Stimulated activated CD8-positive, alpha-beta memory T cell treated with anti-CD3 and anti-CD28 coated beads, Interleukin-15, amount 100 ng/mL, for 24 hours (primary cell): ENCODE data around the gene FUT8.

Experiments
- DNase-seq: peaks from one replicate; pipeline ENCODE4 v3.0.0-alpha.2; 2020; ENCODE audit warnings: low read depth

FUT8 gene

GRCh38 chr14:65495196-65495595, 82.7 kb downstream of the FUT8 start:
- DNase-seq = no peak

GRCh38 chr14:65496178-65496993, 83.9 kb downstream of the FUT8 start:
- no peak for DNase-seq

- DNase-seq = no peak
Observed at GRCh38 chr14:65499138-65499537, 86.6 kb downstream of the FUT8 start.

- no peak for DNase-seq
Observed at GRCh38 chr14:65500075-65500474, 87.5 kb downstream of the FUT8 start.

GRCh38 chr14:65501328-65501727, 88.8 kb downstream of the FUT8 start:
- DNase-seq = no peak

- DNase-seq = no peak
Observed at GRCh38 chr14:65502676-65503124, 90.2 kb downstream of the FUT8 start.

GRCh38 chr14:65503771-65504170, 91.2 kb downstream of the FUT8 start:
- DNase-seq = no peak

GRCh38 chr14:65506801-65507200, 94.3 kb downstream of the FUT8 start:
- DNase-seq = no peak

GRCh38 chr14:65509842-65510241, 97.3 kb downstream of the FUT8 start:
- no peak for DNase-seq

- DNase-seq = no peak
Observed at GRCh38 chr14:65513671-65514070, 101.1 kb downstream of the FUT8 start.

- no peak for DNase-seq
Observed at GRCh38 chr14:65517635-65518542, 105.4 kb downstream of the FUT8 start.

- DNase-seq = no peak
Observed at GRCh38 chr14:65528069-65528468, 115.5 kb downstream of the FUT8 start.

GRCh38 chr14:65531148-65531547, 118.6 kb downstream of the FUT8 start:
- no peak for DNase-seq

GRCh38 chr14:65533736-65534404, 121.3 kb downstream of the FUT8 start:
- no peak for DNase-seq

GRCh38 chr14:65536781-65537423, 124.4 kb downstream of the FUT8 start:
- DNase-seq = no peak

- DNase-seq = no peak
Observed at GRCh38 chr14:65548878-65549277, 136.3 kb downstream of the FUT8 start.

- DNase-seq = no peak
Observed at GRCh38 chr14:65549429-65549828, 136.9 kb downstream of the FUT8 start.

- no peak for DNase-seq
Observed at GRCh38 chr14:65550779-65551643, 138.5 kb downstream of the FUT8 start.

GRCh38 chr14:65552724-65553123, 140.2 kb downstream of the FUT8 start:
- no peak for DNase-seq

GRCh38 chr14:65554837-65555236, 142.3 kb downstream of the FUT8 start:
- no peak for DNase-seq

GRCh38 chr14:65555358-65555757, 142.8 kb downstream of the FUT8 start:
- no peak for DNase-seq
